ENCODE data around the gene OR4K14. TPM values are rescaled to one million over a fixed set of nuclear protein-coding genes. Genes with fewer than 3 reads are reported as not detected.

The OR4K14 gene
- total RNA-seq, 1 donor from 2014 or later, result not detected

DNA sequence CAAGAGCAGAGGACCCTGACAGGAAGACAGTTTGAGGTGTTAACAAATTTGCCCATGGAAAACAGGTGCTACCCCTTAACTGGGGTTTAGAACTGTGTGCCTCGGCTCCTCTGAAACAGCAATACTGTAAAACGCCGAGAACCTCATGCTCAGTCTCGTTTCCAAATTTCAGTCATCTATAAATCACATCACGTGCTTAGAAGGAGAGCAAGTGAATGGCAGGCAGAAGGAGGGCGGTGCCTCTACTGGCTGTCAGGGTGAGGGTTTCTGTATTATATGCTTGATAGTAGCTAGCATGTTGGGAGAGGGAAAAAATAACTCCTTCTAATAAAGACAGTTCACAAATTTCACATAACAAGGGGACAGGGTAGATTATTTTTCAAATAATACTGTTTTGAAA lies 12.0 kb upstream of the OR4K14 start:
- Histone ChIP-seq H3K36me3 (ENCODE audit: insufficient read depth, low read length) (no peaks in the 10 kb centered on the region), H4K20me1 (ENCODE audit: insufficient read depth, low read length) (no peaks in the 10 kb centered on the region), H3K9ac (ENCODE audit: low read length) (no peak overlapping the region), H3K27me3 (ENCODE audit: insufficient read depth, low read length) (no peaks in the 10 kb centered on the region), H2AFZ (ENCODE audit: low read depth, low read length) (no peak overlapping the region), H3K4me2 (ENCODE audit: low read length) (no peak overlapping the region), H3K9me3 (ENCODE audit: insufficient read depth, low read depth, low read length) (no peaks in the 10 kb centered on the region), H3K4me1 (ENCODE audit: insufficient read depth, low read length) (no peaks in the 10 kb centered on the region), H3K79me2 (ENCODE audit: insufficient read depth, low read length) (no peaks in the 10 kb centered on the region), H3K4me3 (ENCODE audit: insufficient read depth, low read depth, low read length) (no peak overlapping the region), H3K27ac (ENCODE audit: low read depth, low read length) (no peak overlapping the region)
- no peak overlapping the region for H3K4me3 Mint-ChIP-seq (ENCODE audit: unreplicated experiment)
- no peak for DNase-seq (ENCODE audit: low read depth)
- no peak for TF ChIP-seq EZH2 (IDR thresholded peaks at IDR 0.05; ENCODE audit: insufficient read depth, low read length)
- TF ChIP-seq, protein P1, sequence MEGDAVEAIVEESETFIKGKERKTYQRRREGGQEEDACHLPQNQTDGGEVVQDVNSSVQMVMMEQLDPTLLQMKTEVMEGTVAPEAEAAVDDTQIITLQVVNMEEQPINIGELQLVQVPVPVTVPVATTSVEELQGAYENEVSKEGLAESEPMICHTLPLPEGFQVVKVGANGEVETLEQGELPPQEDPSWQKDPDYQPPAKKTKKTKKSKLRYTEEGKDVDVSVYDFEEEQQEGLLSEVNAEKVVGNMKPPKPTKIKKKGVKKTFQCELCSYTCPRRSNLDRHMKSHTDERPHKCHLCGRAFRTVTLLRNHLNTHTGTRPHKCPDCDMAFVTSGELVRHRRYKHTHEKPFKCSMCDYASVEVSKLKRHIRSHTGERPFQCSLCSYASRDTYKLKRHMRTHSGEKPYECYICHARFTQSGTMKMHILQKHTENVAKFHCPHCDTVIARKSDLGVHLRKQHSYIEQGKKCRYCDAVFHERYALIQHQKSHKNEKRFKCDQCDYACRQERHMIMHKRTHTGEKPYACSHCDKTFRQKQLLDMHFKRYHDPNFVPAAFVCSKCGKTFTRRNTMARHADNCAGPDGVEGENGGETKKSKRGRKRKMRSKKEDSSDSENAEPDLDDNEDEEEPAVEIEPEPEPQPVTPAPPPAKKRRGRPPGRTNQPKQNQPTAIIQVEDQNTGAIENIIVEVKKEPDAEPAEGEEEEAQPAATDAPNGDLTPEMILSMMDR (IDR thresholded peaks at IDR 0.05; ENCODE audit: insufficient read depth, low read depth, low read length), result no peak
- FAIRE-seq, result no peak
- peaks cover 4% of the 10 kb centered on the region for H3K9me3 Mint-ChIP-seq (ENCODE audit: unreplicated experiment)
- no peak overlapping the region for H3K27ac Mint-ChIP-seq (ENCODE audit: unreplicated experiment)
- no peaks in the 10 kb centered on the region for H3K36me3 Mint-ChIP-seq (ENCODE audit: low read depth, unreplicated experiment)
- no peaks in the 10 kb centered on the region for H3K27me3 Mint-ChIP-seq (ENCODE audit: low read depth, unreplicated experiment)
- H3K4me1 Mint-ChIP-seq (ENCODE audit: low read depth, unreplicated experiment), result no peaks in the 10 kb centered on the region

DNA sequence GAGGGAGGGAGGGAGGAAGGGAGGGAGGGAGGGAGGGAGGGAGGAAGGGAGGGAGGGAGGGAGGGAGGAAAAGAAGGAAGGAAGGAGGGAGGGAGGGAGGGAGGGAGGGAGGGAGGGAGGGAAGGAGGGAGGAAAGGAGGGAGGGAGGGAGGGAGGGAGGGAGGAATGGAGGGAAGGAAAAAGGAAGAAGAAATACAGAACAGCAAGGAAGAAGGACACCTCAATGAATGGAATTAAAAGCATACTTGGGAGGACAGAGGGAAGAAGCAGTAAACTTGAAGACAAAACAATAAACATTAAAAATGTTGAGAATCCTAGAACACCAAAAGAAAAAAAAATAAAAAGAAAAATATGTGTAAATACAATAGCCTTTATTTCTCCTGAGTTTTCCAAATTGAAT lies 11.0 kb downstream of the OR4K14 start:
- H3K27ac ChIP-seq (ENCODE audit: low read depth, low read length), result no peak overlapping the region
- no peaks in the 10 kb centered on the region for H4K20me1 ChIP-seq (ENCODE audit: insufficient read depth, low read length)
- H3K27me3 ChIP-seq (ENCODE audit: insufficient read depth, low read length), result no peaks in the 10 kb centered on the region
- H3K4me3 Mint-ChIP-seq (ENCODE audit: unreplicated experiment), result no peak overlapping the region
- H3K4me1 Mint-ChIP-seq (ENCODE audit: low read depth, unreplicated experiment), result no peaks in the 10 kb centered on the region
- H3K9ac ChIP-seq (ENCODE audit: low read length), result no peak overlapping the region
- H3K9me3 ChIP-seq (ENCODE audit: insufficient read depth, low read depth, low read length), result peaks cover 9% of the 10 kb centered on the region
- no peaks in the 10 kb centered on the region for H3K36me3 ChIP-seq (ENCODE audit: insufficient read depth, low read length)
- no peak overlapping the region for H3K4me3 ChIP-seq (ENCODE audit: insufficient read depth, low read depth, low read length)
- TF ChIP-seq, protein P1 (IDR thresholded peaks at IDR 0.05; ENCODE audit: insufficient read depth, low read depth, low read length), result no peak
- TF ChIP-seq EZH2 (IDR thresholded peaks at IDR 0.05; ENCODE audit: insufficient read depth, low read length), result no peak
- H3K27me3 Mint-ChIP-seq (ENCODE audit: low read depth, unreplicated experiment), result no peaks in the 10 kb centered on the region
- no peaks in the 10 kb centered on the region for H3K36me3 Mint-ChIP-seq (ENCODE audit: low read depth, unreplicated experiment)
- H3K27ac Mint-ChIP-seq (ENCODE audit: unreplicated experiment), result no peak overlapping the region
- no peaks in the 10 kb centered on the region for H3K9me3 Mint-ChIP-seq (ENCODE audit: unreplicated experiment)
- no peaks in the 10 kb centered on the region for H3K4me1 ChIP-seq (ENCODE audit: insufficient read depth, low read length)
- DNase-seq (ENCODE audit: low read depth), result no peak
- no peaks in the 10 kb centered on the region for H3K79me2 ChIP-seq (ENCODE audit: insufficient read depth, low read length)
- H2AFZ ChIP-seq (ENCODE audit: low read depth, low read length), result no peak overlapping the region
- no peak overlapping the region for H3K4me2 ChIP-seq (ENCODE audit: low read length)
- no peak for FAIRE-seq

DNA sequence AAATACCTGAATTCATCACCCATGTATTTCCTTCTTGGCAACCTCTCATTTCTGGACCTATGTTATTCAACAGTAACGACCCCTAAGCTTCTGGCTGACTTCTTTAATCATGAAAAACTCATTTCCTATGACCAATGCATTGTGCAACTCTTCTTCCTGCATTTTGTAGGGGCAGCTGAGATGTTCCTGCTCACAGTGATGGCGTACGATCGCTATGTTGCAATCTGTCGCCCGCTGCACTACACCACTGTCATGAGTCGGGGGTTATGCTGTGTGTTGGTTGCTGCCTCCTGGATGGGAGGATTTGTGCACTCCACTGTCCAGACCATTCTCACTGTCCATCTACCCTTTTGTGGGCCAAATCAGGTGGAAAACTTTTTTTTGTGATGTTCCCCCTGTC lies 16.8 kb downstream of the OR4K14 start:
- Mint-ChIP-seq H3K9me3 (ENCODE audit: unreplicated experiment) (no peaks in the 10 kb centered on the region), H3K27ac (ENCODE audit: unreplicated experiment) (no peak overlapping the region), H3K4me1 (ENCODE audit: low read depth, unreplicated experiment) (no peaks in the 10 kb centered on the region), H3K36me3 (ENCODE audit: low read depth, unreplicated experiment) (no peaks in the 10 kb centered on the region), H3K27me3 (ENCODE audit: low read depth, unreplicated experiment) (no peaks in the 10 kb centered on the region), H3K4me3 (ENCODE audit: unreplicated experiment) (no peak overlapping the region)
- Histone ChIP-seq H3K27ac (ENCODE audit: low read depth, low read length) (no peak overlapping the region), H3K36me3 (ENCODE audit: insufficient read depth, low read length) (no peaks in the 10 kb centered on the region), H3K9me3 (ENCODE audit: insufficient read depth, low read depth, low read length) (peaks cover 4% of the 10 kb centered on the region), H3K4me3 (ENCODE audit: insufficient read depth, low read depth, low read length) (no peak overlapping the region), H4K20me1 (ENCODE audit: insufficient read depth, low read length) (no peaks in the 10 kb centered on the region), H3K27me3 (ENCODE audit: insufficient read depth, low read length) (no peaks in the 10 kb centered on the region), H3K4me1 (ENCODE audit: insufficient read depth, low read length) (no peaks in the 10 kb centered on the region), H3K79me2 (ENCODE audit: insufficient read depth, low read length) (no peaks in the 10 kb centered on the region), H2AFZ (ENCODE audit: low read depth, low read length) (no peak overlapping the region), H3K4me2 (ENCODE audit: low read length) (no peak overlapping the region), H3K9ac (ENCODE audit: low read length) (no peak overlapping the region)
- DNase-seq (ENCODE audit: low read depth) (no peak), FAIRE-seq (no peak)
- TF ChIP-seq, protein P1 (IDR thresholded peaks at IDR 0.05; ENCODE audit: insufficient read depth, low read depth, low read length), result no peak
- TF ChIP-seq EZH2 (IDR thresholded peaks at IDR 0.05; ENCODE audit: insufficient read depth, low read length), result no peak
